ENCODE measurements around the gene CHST11. TPM values are rescaled to one million over a fixed set of nuclear protein-coding genes. Genes with fewer than 3 reads are reported as not detected.

The CHST11 gene
- total and polyA plus RNA-seq, 2 of the 4 experiments (the other 2 are of a cell fraction): 1.4 to 2.7 TPM

DNA sequence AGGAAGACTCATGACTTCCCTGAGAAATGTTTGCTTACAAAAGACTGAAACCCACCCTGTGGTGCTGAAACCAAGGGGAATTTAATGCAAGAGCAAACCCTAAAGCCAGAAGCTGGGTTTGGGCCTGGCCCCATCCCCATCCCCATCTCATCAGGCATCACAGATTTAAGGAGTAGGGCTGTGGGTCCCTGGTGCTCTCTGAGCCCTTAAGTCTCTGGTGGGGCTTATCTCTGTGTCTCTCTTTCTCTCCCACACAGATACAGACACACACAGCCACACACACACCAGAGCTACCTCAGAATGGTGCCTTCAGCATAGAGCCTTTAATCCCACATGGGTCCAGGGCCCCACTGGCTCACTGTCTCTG, 264.3 kb downstream of the CHST11 start:
- Histone ChIP-seq H3K14ac (replicated peaks; ENCODE audit: low read depth, low read length) (no peak overlapping the region), H2AFZ (replicated peaks; ENCODE audit: low read length, poor library complexity) (peak overlapping the region; percentile 39), H4K20me1 (ENCODE audit: insufficient read depth, low read length) (no peaks in the 10 kb centered on the region), H3K9me1 (ENCODE audit: insufficient read depth, low read length) (peaks cover 4% of the 10 kb centered on the region; the same call in 1 of the 2 replicates), H3K4me2 (ENCODE audit: low read depth, low read length) (no peak overlapping the region), H2BK120ac (ENCODE audit: low read depth, low read length) (no peak overlapping the region), H3K79me1 (ENCODE audit: low read depth in 1 of 2, low read length in 2 of 2) (no peaks in the 10 kb centered on the region), H2BK20ac (ENCODE audit: low read depth, low read length) (no peak overlapping the region), H3K18ac (ENCODE audit: low read depth, low read length) (no peak overlapping the region), H3K56ac (ENCODE audit: extremely low read depth, insufficient read depth, low read length) (no peak overlapping the region), H3K4me3 (ENCODE audit: insufficient read depth, low read depth, low read length) (no peak overlapping the region), H4K91ac (ENCODE audit: insufficient read depth, low read depth, low read length) (no peak overlapping the region), H2AK5ac (ENCODE audit: low read depth, low read length) (no peak overlapping the region; the same call in 1 of the 2 replicates), H2BK5ac (ENCODE audit: low read depth, low read length, poor library complexity, severe bottlenecking) (no peak overlapping the region), H3K36me3 (ENCODE audit: control insufficient read depth, insufficient read depth, low read length) (no peaks in the 10 kb centered on the region), H3K4me1 (ENCODE audit: control insufficient read depth, insufficient read depth, low read length) (peaks cover 3% of the 10 kb centered on the region; the same call in 1 of the 2 replicates), H3K9me3 (ENCODE audit: control insufficient read depth, insufficient read depth, low read length) (no peaks in the 10 kb centered on the region), H3K27ac (ENCODE audit: insufficient read depth, low read length) (no peak overlapping the region), H3K23ac (ENCODE audit: low read depth, low read length) (no peak overlapping the region), H4K5ac (ENCODE audit: low read depth, low read length) (no peak overlapping the region), H4K8ac (ENCODE audit: low read depth in 2 of 2, low read length in 2 of 2) (no peak overlapping the region), H2BK15ac (ENCODE audit: low read depth, low read length) (no peak overlapping the region), H3K27me3 (ENCODE audit: control insufficient read depth, insufficient read depth, low read length) (peaks cover 13% of the 10 kb centered on the region), H3K9ac (ENCODE audit: low read depth, low read length) (no peak overlapping the region), H3K4ac (ENCODE audit: low read depth, low read length) (no peak overlapping the region), H2AK9ac (replicated peaks; ENCODE audit: low read depth, low read length, poor library complexity) (no peak overlapping the region)
- ChIA-PET CTCF (no interaction called here), POLR2A (ENCODE audit: unreplicated experiment) (no interaction called here)
- TF ChIP-seq, protein P1, sequence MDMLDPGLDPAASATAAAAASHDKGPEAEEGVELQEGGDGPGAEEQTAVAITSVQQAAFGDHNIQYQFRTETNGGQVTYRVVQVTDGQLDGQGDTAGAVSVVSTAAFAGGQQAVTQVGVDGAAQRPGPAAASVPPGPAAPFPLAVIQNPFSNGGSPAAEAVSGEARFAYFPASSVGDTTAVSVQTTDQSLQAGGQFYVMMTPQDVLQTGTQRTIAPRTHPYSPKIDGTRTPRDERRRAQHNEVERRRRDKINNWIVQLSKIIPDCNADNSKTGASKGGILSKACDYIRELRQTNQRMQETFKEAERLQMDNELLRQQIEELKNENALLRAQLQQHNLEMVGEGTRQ (IDR thresholded peaks at IDR 0.05; ENCODE audit: low read depth, low read length): no peak
- TF ChIP-seq MAZ (IDR thresholded peaks at IDR 0.05; ENCODE audit: borderline replicate concordance, low read depth, low read length) (no peak), NFE2L2 (IDR thresholded peaks at IDR 0.05; ENCODE audit: low read depth, low read length) (no peak), SMC3 (IDR thresholded peaks at IDR 0.05; ENCODE audit: low read depth, low read length) (no peak), RCOR1 (IDR thresholded peaks at IDR 0.05; ENCODE audit: insufficient replicate concordance, low read length) (no peak), RAD21 (IDR thresholded peaks at IDR 0.05; ENCODE audit: low read length) (no peak), FOS (IDR thresholded peaks at IDR 0.05; ENCODE audit: low read depth, low read length) (no peak), MXI1 (IDR thresholded peaks at IDR 0.05; ENCODE audit: borderline replicate concordance, low read depth, low read length) (no peak), CHD1 (IDR thresholded peaks at IDR 0.05; ENCODE audit: low read depth, low read length) (no peak), BHLHE40 (IDR thresholded peaks at IDR 0.05; ENCODE audit: low read depth, low read length) (no peak), POLR2A (IDR thresholded peaks at IDR 0.05; ENCODE audit: low read depth, low read length) (no peak), MAFK (IDR thresholded peaks at IDR 0.05; ENCODE audit: low read depth, low read length) (no peak), CEBPB (IDR thresholded peaks at IDR 0.05; ENCODE audit: low read depth, low read length) (no peak)
- TF ChIP-seq, protein P2, sequence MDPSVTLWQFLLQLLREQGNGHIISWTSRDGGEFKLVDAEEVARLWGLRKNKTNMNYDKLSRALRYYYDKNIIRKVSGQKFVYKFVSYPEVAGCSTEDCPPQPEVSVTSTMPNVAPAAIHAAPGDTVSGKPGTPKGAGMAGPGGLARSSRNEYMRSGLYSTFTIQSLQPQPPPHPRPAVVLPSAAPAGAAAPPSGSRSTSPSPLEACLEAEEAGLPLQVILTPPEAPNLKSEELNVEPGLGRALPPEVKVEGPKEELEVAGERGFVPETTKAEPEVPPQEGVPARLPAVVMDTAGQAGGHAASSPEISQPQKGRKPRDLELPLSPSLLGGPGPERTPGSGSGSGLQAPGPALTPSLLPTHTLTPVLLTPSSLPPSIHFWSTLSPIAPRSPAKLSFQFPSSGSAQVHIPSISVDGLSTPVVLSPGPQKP (IDR thresholded peaks at IDR 0.05; ENCODE audit: borderline replicate concordance, low read depth, low read length): no peak
- TF ChIP-seq, protein P3, sequence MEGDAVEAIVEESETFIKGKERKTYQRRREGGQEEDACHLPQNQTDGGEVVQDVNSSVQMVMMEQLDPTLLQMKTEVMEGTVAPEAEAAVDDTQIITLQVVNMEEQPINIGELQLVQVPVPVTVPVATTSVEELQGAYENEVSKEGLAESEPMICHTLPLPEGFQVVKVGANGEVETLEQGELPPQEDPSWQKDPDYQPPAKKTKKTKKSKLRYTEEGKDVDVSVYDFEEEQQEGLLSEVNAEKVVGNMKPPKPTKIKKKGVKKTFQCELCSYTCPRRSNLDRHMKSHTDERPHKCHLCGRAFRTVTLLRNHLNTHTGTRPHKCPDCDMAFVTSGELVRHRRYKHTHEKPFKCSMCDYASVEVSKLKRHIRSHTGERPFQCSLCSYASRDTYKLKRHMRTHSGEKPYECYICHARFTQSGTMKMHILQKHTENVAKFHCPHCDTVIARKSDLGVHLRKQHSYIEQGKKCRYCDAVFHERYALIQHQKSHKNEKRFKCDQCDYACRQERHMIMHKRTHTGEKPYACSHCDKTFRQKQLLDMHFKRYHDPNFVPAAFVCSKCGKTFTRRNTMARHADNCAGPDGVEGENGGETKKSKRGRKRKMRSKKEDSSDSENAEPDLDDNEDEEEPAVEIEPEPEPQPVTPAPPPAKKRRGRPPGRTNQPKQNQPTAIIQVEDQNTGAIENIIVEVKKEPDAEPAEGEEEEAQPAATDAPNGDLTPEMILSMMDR (conservative IDR thresholded peaks at IDR 0.05; ENCODE audit: low read depth, low read length): no peak
- intact Hi-C loops (cut with micrococcal nuclease): no loop called here
- in situ Hi-C loops (cut with MboI; ENCODE audit: low sequenced_read_pairs): no loop called here
- BruUV-seq (replicated peaks): no TSS peak
- ATAC-seq (ENCODE audit: low read depth) (no peak), DNase-seq (no peak)
- dilution Hi-C loops (cut with HindIII; ENCODE audit: low sequenced_read_pairs, unreplicated experiment): no loop called here
